Type B pancreatic cell (in vitro differentiated cells): ENCODE results near the gene LRRC47. TPM values are rescaled to one million over a fixed set of nuclear protein-coding genes. Genes with fewer than 3 reads are reported as not detected.

Source experiments
- DNase-seq: peaks from one replicate; pipeline ENCODE4 v3.0.0; 2021; ENCODE audit warnings: mixed read lengths; ENCODE audit not compliant: unreplicated experiment; ENCODE audit errors: extremely low spot score
- H3K27ac Mint-ChIP-seq: 2 replicates; pipeline ENCODE4 v1.8.0; 2021; ENCODE audit warnings: mild to moderate bottlenecking, mixed read lengths
- H3K27me3 Mint-ChIP-seq: 2 replicates; pipeline ENCODE4 v1.8.0; 2021; ENCODE audit warnings: mixed read lengths
- H3K36me3 Mint-ChIP-seq: 2 replicates; pipeline ENCODE4 v1.8.0; 2021; ENCODE audit warnings: mixed read lengths
- H3K4me1 Mint-ChIP-seq: one replicate; pipeline ENCODE4 v1.8.0; 2021; ENCODE audit warnings: mixed read lengths; ENCODE audit not compliant: unreplicated experiment
- H3K4me3 Mint-ChIP-seq: 2 replicates; pipeline ENCODE4 v1.8.0; 2021; ENCODE audit warnings: mild to moderate bottlenecking, mixed read lengths
- H3K9me3 Mint-ChIP-seq: 2 replicates; pipeline ENCODE4 v1.8.0; 2021; ENCODE audit warnings: mixed read lengths
- total RNA-seq: library from RNA; stranded (reverse); gene quantifications from 2 replicates; pipeline ENCODE4 v1.2.1, GENCODE V29; 2021; ENCODE audit warnings: low replicate concordance
- TF ChIP-seq, protein P1 (sequence below): fragments of 200-600 bp; sonication (generic); conservative IDR thresholded peaks from 2 replicates; pipeline ENCODE4 v1.5.0; 2021; ENCODE audit warnings: antibody characterized with exemption, mild to moderate bottlenecking

Gene LRRC47
- total RNA-seq, 1 donor from 2014 or later, result 56.5 TPM

- H3K36me3 Mint-ChIP-seq, result peaks cover 4% of the 10 kb centered on the region
- no peak overlapping the region for H3K27ac Mint-ChIP-seq
- peaks cover 7% of the 10 kb centered on the region for H3K4me1 Mint-ChIP-seq
- no peak overlapping the region for H3K4me3 Mint-ChIP-seq
- no peaks in the 10 kb centered on the region for H3K27me3 Mint-ChIP-seq
- no peak for DNase-seq
- TF ChIP-seq, protein P1, sequence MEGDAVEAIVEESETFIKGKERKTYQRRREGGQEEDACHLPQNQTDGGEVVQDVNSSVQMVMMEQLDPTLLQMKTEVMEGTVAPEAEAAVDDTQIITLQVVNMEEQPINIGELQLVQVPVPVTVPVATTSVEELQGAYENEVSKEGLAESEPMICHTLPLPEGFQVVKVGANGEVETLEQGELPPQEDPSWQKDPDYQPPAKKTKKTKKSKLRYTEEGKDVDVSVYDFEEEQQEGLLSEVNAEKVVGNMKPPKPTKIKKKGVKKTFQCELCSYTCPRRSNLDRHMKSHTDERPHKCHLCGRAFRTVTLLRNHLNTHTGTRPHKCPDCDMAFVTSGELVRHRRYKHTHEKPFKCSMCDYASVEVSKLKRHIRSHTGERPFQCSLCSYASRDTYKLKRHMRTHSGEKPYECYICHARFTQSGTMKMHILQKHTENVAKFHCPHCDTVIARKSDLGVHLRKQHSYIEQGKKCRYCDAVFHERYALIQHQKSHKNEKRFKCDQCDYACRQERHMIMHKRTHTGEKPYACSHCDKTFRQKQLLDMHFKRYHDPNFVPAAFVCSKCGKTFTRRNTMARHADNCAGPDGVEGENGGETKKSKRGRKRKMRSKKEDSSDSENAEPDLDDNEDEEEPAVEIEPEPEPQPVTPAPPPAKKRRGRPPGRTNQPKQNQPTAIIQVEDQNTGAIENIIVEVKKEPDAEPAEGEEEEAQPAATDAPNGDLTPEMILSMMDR, result no peak
- no peaks in the 10 kb centered on the region for H3K9me3 Mint-ChIP-seq
Measured at GRCh38 chr1:3740752-3741151, 55.5 kb downstream of the LRRC47 start.

DNA sequence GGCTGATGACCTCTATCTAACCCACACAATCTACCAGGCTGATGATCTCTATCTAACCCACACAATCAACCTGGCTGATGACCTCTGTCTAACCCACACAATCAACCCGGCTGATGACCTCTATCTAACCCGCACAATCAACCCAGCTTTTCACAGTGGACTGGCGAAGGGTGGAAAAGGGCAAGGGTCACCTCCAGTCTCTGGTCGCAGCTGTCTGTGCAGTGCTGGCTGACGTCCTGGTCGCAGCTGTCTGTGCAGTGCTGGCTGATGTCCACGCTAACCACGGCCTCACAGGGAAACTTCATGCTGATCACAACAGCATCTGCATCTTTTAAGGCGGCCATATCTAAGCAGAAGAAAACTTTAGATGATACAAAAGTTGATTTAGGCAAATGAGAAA, 56.3 kb downstream of the LRRC47 start:
- Mint-ChIP-seq H3K4me1 (peaks cover 1% of the 10 kb centered on the region), H3K4me3 (no peak overlapping the region), H3K36me3 (peaks cover 4% of the 10 kb centered on the region), H3K27ac (no peak overlapping the region), H3K9me3 (no peaks in the 10 kb centered on the region), H3K27me3 (no peaks in the 10 kb centered on the region)
- DNase-seq, result no peak
- TF ChIP-seq, protein P1, result no peak

GRCh38 chr1:3738943-3739342, 57.4 kb downstream of the LRRC47 start:
- Mint-ChIP-seq H3K36me3 (peaks cover 4% of the 10 kb centered on the region), H3K27me3 (no peaks in the 10 kb centered on the region)

GRCh38 chr1:3736708-3737107, 59.6 kb downstream of the LRRC47 start:
- Mint-ChIP-seq H3K27ac (no peak overlapping the region), H3K4me1 (no peaks in the 10 kb centered on the region), H3K9me3 (no peaks in the 10 kb centered on the region), H3K27me3 (no peaks in the 10 kb centered on the region), H3K4me3 (no peak overlapping the region), H3K36me3 (peaks cover 4% of the 10 kb centered on the region)
- DNase-seq, result no peak
- TF ChIP-seq, protein P1, result no peak

More at GRCh38 chr1:3738943-3739342, 57.4 kb downstream of the LRRC47 start:
- Mint-ChIP-seq H3K4me1 (no peaks in the 10 kb centered on the region), H3K27ac (no peak overlapping the region), H3K9me3 (no peaks in the 10 kb centered on the region), H3K4me3 (no peak overlapping the region)
- TF ChIP-seq, protein P1, result no peak
- DNase-seq, result no peak

DNA sequence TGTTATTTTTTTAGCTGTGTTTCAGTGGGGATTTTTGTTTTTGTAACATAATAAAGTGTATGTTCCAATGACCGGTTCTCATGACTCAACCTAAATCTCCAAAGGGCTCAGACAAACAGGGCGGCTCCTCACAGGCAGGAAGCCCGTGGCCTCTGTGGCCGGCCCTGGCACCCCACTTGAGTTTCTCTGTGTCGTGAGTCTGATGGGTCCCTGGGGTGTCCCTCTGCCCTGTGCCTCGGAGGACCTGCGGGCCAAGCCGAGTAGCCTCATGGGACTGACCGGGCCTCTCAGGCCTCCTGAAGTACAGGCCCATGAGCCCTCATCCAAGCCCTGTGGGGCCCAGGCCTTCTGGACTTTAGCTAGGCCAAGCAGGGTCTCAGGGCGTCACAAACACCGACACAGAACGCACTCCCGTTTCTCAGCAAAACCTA, 60.2 kb downstream of the LRRC47 start:
- Mint-ChIP-seq H3K36me3 (no peaks in the 10 kb centered on the region), H3K27ac (no peak overlapping the region), H3K9me3 (no peaks in the 10 kb centered on the region), H3K27me3 (no peaks in the 10 kb centered on the region), H3K4me3 (no peak overlapping the region), H3K4me1 (no peaks in the 10 kb centered on the region)
- TF ChIP-seq, protein P1, result no peak
- no peak for DNase-seq

DNA sequence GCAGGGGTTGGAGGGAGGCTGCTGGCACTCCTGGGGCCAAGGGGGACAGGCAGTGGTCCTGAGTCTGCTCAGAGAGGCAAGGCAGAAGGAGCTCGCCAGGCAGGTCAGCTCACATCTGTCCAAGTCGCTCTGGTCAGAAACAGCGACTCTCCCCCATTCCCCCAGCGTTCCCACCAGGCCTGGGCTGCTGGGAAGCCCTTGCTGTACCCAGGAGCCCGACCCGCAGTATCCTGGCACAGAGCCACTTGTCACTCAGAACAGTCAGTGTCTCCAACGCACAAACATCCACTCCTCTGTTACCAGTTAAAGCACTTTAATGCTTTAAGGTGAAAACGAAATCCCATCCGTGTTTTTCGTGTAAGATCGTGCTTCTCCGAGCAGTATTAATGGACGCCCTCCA, 60.6 kb downstream of the LRRC47 start:
- Mint-ChIP-seq H3K4me3 (no peak overlapping the region), H3K27me3 (no peaks in the 10 kb centered on the region), H3K9me3 (no peaks in the 10 kb centered on the region), H3K36me3 (no peaks in the 10 kb centered on the region), H3K27ac (no peak overlapping the region), H3K4me1 (no peaks in the 10 kb centered on the region)
- TF ChIP-seq, protein P1, result no peak
- DNase-seq, result no peak
